Measurements from ENCODE around the gene AFDN.

AFDN gene

GRCh38 chr6:167817729-167818128 is 9.0 kb upstream of the AFDN start:
- DNase-seq (ENCODE audit: low read depth in 2 of 2): no peak

- no peak for DNase-seq (ENCODE audit: low read depth in 2 of 2)
Measured at GRCh38 chr6:167819576-167819975, 7.1 kb upstream of the AFDN start.

DNA sequence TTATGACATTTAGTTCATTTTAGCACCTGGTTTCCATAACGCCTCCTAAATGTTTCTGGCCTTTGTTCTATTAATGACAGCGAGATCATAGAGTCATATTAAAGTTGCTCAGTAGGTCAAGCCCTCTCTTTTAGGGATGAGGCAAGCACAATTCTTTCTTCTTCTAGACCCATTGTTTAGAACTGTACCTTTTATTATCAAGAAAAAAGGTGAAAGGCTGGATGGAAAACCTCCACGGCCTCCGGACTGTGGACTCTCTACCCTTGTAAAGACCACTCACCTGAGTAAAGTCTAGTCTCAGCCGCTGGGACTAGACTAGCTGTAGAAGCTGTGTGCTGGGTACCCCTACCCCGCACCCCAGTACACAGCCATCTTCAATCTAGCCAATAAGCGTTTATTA is 6.0 kb upstream of the AFDN start:
- DNase-seq (ENCODE audit: low read depth in 2 of 2): no peak

DNA sequence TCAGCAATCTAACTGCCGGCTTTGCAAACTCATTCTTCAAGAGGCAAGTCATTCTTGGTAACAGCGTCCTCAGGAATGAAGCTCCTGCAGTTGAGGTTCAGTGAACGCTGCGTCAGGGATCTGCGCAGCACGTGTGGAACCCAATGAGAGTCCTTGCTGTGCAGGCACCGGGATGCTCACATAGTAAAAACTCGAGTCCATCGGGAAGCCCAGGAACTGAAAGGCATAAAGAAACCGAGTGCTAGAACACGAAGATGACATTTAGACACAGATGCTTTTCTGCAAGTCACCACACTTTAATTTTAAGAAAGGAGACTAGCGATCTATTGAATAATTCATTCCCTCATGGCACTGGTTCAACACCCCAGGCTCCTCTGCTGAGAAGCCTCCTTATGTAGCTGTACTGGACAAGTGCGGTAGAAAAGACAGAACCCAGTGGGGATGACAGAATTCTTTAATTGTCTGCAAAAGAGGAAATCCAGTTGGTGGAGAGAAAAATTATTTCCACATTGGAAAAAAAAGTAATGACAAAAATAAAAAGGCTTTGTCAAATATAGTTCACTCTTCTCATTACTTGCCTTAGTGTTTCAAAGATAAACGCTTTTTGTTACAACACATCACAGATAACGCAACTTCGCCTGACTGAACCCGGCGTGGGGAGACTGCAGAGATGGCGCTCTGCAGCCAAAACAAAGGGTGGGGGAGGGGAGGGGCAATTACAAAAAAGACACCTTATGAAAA is 1.9 kb upstream of the AFDN start:
- DNase-seq (ENCODE audit: low read depth in 2 of 2): no peak

- no peak for DNase-seq (ENCODE audit: low read depth in 2 of 2)
Measured at GRCh38 chr6:167825332-167826229, 1.1 kb upstream of the AFDN start.

DNA sequence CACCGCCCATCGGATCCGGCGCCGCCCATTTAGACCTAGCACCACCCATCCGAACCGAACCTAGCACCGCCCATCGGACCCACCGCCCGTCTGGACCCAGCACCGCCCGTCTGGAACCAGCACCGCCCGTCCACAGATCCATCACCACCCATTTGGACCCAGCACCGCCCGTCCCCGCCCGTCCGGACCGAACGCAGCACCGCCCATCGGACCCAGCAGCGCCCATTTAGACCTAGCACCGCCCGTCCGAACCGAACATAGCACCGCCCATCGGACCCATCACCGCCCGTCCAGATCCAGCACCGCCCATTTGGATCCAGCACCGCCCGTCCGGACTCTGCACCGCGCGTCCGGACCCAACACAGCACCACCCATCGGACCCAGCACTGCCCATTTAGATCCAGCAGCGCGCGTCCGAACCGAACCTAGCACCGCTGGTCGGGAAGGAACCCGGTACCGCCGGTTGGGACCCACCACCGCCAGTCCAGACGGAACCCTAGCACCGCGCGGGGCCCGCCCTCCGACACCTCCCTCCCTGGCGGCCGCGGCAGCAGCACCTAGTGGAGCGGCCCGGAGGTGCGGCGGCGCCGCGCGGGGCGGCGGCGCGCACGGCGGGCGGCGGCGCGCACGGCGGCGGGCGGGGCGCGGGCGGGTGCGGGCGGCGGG is 348 bp upstream of the AFDN start:
- peak in 1 of 2 donors; percentile 32 for DNase-seq (ENCODE audit: low read depth in 2 of 2)

DNA sequence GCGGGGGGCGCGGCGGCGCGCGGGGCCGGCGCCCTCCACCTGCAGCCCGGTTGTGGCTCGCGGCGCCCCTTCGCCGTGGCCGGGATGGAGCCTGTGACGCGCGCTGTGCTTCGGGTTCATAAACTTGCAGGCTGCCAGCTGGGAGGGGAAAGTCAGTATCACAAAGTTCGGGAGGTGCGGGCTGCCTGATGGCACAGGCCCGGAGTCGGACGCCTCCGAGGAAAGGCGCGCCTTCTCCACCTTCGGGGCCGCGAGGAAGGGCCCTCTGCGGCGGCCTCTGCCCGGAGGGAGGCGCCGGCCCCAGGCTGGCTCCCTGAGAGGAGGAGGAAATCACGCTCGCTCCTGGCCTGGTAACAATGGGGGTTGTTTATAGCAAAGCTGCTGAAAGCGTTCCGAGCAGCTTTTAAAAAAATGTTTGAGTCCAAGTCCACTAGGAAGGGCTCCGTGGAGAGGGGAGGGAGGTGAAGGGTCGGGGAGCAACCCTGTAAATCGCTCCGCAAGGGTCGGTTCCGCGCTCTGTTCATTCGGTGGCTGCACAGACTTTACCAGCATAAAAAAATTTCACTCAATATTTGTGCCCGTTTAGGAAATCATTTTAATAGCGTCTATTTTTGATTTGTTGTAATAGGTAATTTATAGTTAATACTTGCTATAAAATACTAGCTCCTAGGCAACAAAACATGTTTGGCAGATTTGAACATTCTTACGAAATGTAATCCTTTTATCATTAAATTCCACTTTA is 1.0 kb downstream of the AFDN start:
- no peak for DNase-seq (ENCODE audit: low read depth in 2 of 2)

DNA sequence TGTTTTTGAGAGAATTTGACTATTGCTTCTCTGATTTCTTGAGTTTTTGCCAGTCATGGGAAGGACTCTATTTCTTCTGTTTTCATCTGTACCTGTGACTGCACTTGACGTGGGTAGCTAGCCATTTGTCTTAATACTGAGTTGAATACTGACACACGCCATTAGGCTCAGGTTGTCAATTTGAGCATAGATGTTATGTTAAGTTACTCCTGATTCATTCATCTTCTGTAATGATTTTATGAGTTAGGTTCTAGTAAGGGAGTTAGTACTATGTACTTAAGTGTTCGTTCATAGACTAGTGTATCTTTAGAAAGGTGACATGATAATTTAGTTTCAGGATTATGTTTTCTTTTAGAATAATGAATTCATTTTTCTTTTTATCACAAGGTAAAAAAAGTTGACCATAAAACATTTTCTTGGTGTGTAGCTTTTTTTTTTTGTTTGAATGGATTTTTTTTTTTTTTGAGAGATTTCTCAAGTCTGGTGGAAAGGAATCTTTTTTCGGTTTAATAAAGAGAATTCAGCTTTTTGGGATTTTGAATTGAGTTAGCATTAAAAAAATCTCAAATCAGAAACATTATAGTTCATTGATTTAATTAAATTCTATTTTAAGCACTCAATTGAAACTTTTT is 1.7 kb downstream of the AFDN start:
- no peak for DNase-seq (ENCODE audit: low read depth in 2 of 2)

GRCh38 chr6:167829513-167829912 is 2.8 kb downstream of the AFDN start:
- no peak for DNase-seq (ENCODE audit: low read depth in 2 of 2)

GRCh38 chr6:167831281-167831828 is 4.6 kb downstream of the AFDN start:
- no peak for DNase-seq (ENCODE audit: low read depth in 2 of 2)

- no peak for DNase-seq (ENCODE audit: low read depth in 2 of 2)
Measured at GRCh38 chr6:167832497-167833395, 6.0 kb downstream of the AFDN start.

GRCh38 chr6:167833396-167833763 is 6.7 kb downstream of the AFDN start:
- no peak for DNase-seq (ENCODE audit: low read depth in 2 of 2)

GRCh38 chr6:167835260-167835659 is 8.5 kb downstream of the AFDN start:
- no peak for DNase-seq (ENCODE audit: low read depth in 2 of 2)

DNA sequence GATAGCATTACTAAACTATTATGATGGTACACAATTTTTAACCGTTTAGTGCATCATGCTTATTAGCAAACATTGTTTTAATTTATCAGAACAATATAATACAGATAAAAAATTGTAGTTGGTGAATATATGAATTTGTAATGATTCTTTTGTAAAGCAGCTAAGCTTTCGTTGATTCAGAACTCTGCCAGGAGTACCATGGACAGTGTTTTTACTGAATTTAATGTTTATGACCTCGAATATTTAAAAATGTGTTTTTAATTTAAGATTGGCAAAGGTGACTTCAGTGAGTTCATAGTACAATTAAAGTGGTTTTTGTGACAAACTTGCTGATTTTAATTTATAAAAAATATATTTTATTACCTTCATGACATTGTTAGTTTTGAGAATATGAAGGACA is 10.0 kb downstream of the AFDN start:
- DNase-seq (ENCODE audit: low read depth in 2 of 2): no peak

- no peak for DNase-seq (ENCODE audit: low read depth in 2 of 2)
Measured at GRCh38 chr6:167838207-167838748, 11.6 kb downstream of the AFDN start.

GRCh38 chr6:167839343-167839742 is 12.6 kb downstream of the AFDN start:
- no peak for DNase-seq (ENCODE audit: low read depth in 2 of 2)

GRCh38 chr6:167839755-167840154 is 13.0 kb downstream of the AFDN start:
- DNase-seq (ENCODE audit: low read depth in 2 of 2): no peak

DNA sequence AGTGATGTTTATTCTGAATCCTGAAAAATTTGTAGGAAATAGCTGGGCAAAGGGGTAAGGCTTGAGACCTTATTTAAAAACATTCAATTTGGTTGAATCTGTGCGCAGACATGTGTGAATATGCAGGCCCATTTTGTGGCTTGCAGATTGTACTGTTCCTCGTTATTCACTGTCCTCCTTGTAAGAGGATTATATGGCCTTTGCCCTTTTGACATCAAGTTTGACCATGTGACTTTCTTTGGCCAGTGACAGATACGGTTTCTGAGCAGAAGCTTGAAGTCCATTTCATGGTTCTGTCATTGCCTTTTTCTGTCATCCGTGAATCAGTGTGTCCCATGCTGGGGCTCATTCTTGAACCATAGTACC is 13.4 kb downstream of the AFDN start:
- DNase-seq (ENCODE audit: low read depth in 2 of 2): no peak

GRCh38 chr6:167840526-167841179 is 13.9 kb downstream of the AFDN start:
- DNase-seq (ENCODE audit: low read depth in 2 of 2): no peak
